Hematopoietic multipotent progenitor cell treated with erythropoietin and hydrocortisone succinate and interleukin-3 and kit ligand, for 4 days (in vitro differentiated cells): Measurements from ENCODE around the gene SQOR.
A peak's percentile ranks its signal among the peaks of the same experiment; 100 is the strongest.

Source experiments
- DNase-seq: peaks from one replicate; pipeline ENCODE4 v3.0.0-alpha.2; 2015

SQOR gene

GRCh38 chr15:45714590-45715488, 80.0 kb downstream of the SQOR start:
- peak; percentile 78 for DNase-seq

- DNase-seq = peak; percentile 46
These were observed 80.7 kb downstream of the SQOR start for GRCh38 chr15:45715528-45715927.

GRCh38 chr15:45719490-45719889, 84.7 kb downstream of the SQOR start:
- no peak for DNase-seq

GRCh38 chr15:45720183-45720582, 85.4 kb downstream of the SQOR start:
- no peak for DNase-seq

GRCh38 chr15:45728641-45729040, 93.8 kb downstream of the SQOR start:
- no peak for DNase-seq

- no peak for DNase-seq
These were observed 94.3 kb downstream of the SQOR start for GRCh38 chr15:45729141-45729540.

- DNase-seq = no peak
These were observed 96.5 kb downstream of the SQOR start for GRCh38 chr15:45731343-45731742.

- DNase-seq = no peak
These were observed 97.8 kb downstream of the SQOR start for GRCh38 chr15:45732662-45733061.

GRCh38 chr15:45734260-45734711, 99.5 kb downstream of the SQOR start:
- no peak for DNase-seq
